Posterior cingulate gyrus (tissue), 11 donors: Measurements from ENCODE around the gene RAPGEF1.
"Not testable (repeated sequence)": the region's sequence is repeated elsewhere in the genome, so short reads cannot be mapped to it uniquely, and the experiment has no call there.

Experiments used
- DNase-seq, 10 donors: peaks; one replicate each; pipeline versions ENCODE4 v3.0.0 to v3.0.0-alpha.2; 2020 to 2021; ENCODE audit warnings: mixed read lengths in 3 of 10
- intact Hi-C: fragments of 100-400 bp; cut with DNase I; formaldehyde crosslinking; loops from one replicate; pipeline ENCODE4 v1.15.1; 2023

RAPGEF1 gene

DNA sequence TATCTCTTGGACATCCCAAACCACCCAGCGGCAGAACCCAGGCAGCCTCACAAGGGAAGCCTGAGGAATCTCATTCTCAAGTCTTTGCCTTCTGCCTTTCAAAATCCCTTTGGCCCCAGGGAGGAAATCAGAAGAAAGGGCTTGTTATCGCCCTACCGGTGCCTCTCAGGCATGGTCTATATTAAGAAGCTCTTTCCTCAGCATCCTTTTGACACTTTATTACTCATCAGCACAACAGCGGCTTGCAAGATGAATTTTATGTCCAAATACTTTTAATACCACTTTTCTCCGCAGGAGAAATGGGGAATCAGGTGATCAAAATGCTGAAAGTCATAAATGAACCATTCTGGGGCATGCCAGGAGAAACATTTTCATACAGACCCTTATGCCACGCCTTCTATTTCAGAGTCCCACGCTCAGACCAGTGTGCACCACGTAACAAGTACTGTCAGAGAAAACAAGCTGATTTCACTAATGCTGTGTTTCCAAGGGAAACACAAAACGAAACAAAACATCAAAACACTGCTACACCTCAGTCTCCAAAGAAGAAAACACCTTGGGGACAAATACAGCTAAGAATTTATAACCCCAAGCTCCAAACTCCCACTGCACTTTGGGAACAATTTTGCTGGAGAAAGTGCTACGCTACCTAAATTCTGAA lies 30.0 kb downstream of the RAPGEF1 start:
- DNase-seq = no peak
- intact Hi-C loops = no loop called here

DNA sequence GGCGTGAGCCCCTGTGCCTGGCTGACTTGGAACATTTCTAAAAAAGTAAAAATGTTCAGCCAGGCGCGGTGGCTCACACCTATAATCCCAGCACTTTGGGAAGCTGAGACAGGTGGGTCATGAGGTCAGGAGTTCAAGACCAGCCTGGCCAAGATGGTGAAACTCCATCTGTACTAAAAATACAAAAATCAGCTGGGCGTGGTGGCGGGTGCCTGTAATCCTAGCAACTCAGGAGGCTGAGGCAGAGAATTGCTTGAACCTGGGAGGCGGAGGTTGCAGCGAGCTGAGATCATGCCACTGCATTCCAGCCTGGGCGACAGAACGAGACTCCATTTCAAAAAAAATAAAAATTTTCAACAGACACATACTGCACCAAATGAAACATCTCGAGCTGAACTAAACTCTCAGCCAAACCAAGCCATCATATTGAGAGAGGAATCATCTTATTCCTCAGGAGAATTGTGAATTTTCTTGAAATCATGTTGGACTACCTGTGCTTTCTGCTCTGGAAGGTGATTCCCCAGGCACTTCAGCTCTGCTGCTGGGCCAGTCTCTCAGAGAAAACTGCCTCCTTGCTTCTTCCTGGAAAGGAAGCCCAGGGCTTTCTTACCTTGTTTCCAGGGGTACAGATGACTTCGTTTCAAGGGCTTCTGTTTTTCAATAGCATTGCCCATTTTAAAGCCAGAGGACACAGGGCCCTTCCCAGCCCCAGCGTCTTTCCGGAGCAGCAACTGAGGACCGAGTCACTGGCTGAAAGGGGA lies 30.7 kb downstream of the RAPGEF1 start:
- DNase-seq, intact Hi-C loops: not testable (repeated sequence)

DNA sequence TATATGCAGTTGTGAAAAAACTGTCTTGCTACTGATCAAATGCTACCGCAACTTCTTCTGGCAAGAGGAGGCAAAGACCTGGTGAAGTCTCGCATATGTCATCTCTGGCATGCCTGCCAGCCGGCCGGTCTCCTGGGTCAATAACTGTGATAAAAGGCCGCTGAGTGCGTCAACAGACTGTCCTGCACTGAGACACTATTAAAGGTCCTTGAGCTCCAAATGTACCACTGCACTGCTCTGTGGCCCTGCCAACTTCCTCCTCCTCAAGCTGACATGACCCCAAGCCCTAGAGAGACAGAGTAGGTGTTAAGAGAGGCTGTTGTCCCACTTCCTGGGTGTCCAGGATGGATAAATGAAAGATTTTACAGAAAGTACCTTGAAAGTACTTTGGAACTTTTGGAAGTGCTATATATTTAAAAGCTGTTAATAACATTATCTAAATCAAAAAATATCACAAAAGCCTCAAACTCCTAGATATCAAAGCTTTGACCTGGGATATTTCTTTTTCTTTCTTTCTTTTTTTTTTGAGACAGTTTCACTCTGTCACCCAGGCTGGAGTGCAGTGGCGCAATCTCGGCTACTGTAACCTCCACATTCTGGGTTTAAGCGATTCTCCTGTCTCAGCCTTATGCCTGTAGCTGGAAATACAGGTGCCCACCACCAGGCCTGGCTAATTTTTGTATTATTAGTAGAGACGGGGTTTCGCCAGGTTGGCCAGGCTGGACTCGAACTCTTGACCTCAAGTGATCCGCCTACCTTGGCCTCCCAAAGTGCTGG lies 31.5 kb downstream of the RAPGEF1 start:
- intact Hi-C loops = no loop called here
- no peak for DNase-seq

DNA sequence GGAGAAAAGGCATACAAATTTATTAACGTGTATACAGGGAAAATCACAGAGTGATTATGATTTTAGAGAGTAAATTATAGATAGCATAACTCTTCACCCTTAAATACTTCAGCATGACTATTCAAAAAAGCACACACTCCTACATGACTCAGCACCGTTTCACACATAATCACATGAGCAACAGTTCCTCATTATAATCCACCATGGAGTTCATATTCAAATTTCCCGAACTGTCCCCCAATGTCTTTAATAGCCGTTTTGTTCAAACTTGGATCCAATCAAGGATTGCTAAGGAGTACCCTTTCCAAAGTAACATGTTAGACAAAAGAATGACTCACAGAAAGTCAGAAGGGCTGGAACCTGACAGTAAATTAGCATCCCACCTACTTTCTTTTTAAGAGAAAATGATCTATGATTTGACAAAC lies 32.1 kb downstream of the RAPGEF1 start:
- DNase-seq = no peak
- intact Hi-C loops = no loop called here

DNA sequence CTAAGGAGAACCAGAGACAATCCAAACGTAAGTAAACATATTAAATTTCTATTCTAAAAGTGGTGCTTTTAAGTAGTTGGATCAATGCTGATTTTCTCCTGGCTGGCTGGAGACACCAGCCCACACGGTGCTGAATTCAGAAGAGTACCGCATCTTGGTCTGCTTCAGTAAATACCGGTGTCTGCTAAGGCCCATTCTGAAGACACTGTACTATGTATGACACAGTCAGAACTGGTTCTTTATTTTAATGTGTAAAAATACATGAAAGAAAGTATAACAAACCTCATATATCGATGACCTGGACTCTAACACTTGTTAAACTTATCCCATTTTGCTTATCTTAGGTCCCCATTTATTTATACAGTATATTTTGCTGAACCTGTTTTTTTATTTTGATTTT lies 32.8 kb downstream of the RAPGEF1 start:
- intact Hi-C loops = no loop called here
- no peak for DNase-seq

DNA sequence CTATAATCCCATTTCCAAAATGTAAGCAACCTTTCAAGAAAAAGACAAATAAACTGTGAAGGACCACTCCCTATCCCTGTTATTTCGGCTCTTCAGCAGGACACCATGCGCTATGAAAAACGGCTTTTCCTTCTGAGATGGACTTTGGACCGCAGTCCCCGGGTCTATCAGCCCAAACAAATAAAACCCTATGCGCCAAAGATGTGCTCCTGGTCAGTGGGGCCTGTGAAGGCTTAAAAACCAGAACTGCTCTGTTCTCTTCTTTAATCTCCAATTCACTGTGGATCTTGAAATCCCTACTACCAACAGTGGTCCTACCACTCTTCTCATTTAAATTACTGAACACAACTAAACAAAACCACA lies 33.3 kb downstream of the RAPGEF1 start:
- intact Hi-C loops = no loop called here
- no peak for DNase-seq

DNA sequence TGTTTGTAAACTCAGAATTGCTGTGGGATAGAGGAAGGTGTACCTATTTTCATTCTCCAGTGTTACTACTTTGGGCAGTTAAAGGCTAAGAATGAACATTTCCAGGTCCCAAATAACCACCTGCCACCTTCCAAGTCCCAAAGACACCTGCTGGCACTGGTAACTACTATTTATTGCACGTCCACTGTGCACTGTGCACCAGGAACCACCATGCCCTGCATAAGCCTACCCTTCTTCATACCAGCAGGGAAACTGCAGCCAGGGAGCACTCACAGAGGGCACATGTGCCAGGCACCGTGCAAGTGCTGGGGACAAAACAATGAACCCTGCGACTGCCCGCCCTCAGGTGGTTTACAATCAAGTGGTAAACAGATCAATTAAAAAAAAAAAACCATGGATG lies 34.9 kb downstream of the RAPGEF1 start:
- intact Hi-C loops = no loop called here
- no peak for DNase-seq

DNA sequence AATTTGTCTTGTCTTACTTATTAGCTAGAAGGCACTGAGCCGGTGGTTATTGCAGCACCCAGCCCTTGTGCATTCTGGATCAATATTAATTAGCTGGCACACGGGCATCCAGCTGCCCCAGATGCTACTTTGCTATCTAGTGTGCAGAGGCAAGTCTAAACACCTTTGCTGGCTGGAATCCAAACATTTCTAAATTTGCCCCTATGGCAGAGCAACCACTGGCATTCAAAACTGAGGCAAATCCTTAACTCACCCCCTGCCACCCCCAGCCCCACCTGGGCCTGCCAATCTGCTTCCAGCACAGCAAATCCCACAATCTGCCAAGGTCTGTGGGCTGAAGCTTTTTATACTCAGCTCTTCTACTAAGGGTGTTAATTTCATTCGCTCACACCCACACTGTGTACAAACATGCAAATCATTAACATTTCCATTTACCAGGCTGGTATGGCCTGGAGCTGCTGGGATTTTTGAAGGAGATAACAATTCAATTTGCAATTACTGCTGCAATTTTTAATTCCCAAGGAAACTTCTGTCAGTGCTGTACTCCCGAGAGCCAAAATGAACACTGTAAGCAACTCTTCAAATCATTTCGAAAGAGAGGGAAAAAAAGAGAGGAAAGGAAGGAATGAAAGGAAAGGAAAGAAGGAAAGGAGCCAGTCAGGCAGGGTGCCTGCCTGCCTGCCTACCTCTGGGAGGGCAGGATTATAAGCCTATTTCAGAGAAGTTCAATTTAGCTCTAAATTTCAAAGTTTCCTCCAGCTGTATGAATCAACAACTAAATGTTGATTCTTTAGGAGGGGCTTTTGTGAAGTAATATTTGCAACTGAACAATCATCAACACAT lies 35.5 kb downstream of the RAPGEF1 start:
- intact Hi-C loops = no loop called here
- DNase-seq = no peak

DNA sequence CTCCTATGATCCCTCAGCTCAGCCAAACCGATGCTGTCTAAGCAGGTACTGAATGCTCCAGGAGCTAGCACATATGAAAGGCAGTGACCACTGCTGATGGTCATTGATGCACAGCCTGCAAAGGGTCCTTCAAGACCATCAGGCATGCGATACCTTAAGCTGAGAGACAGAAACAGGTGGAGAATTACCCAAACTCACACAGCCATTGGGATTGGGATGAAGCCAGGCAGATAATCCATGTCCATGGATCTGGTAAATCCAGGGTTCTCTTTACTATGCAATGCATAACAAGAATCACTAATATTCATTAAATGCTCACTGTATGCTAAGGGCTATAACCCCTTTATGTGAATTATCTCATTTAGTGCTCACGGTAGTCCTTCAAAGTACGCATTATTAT lies 36.2 kb downstream of the RAPGEF1 start:
- DNase-seq = no peak

DNA sequence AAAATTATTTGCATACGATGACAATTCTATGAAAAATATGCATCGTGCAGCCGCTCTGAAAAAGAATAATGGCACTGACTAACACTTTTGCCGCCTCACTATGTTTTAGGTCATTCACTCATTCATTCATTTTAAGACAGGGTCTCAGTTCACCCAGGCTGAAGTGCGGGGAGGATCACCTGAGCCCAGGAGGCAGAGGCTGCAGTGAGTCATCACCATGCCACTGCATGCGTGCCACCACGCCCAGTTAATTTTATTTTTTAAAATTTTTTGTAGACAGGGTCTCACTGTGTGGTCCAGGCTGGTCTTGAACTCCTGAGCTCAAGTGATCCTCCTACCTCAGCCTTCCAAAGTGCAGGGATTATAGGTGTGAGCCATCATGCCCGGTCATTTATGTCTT lies 37.0 kb downstream of the RAPGEF1 start:
- intact Hi-C loops = no loop called here
- DNase-seq = no peak

More for the DNA sequence above, 36.2 kb downstream of the RAPGEF1 start:
- intact Hi-C loops = no loop called here

DNA sequence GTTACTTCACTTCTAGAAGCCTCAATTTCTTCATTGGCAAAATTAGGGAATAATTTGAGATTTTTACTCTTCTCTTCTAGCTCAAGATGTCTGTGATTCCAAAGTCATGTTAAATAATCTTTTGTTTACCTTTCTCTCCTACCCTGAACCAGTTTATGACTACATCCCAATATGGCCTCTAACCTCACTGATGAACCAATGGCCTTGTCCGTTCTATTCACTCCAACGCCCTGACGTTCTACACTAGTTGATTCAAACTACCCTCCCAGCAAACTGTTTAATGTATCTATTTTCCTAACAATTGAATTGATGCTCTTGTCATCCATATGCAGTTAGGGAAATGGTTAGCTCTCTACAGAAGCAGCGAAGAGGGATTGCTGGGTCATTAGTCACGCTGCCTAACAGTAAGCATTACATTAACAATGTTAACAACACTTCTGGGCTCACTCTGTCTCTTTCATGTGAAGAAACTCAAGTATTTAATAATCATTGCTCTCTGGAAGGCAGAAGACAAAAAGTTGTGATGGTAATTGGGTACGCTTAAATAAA lies 38.0 kb downstream of the RAPGEF1 start:
- DNase-seq = no peak
- intact Hi-C loops = no loop called here

DNA sequence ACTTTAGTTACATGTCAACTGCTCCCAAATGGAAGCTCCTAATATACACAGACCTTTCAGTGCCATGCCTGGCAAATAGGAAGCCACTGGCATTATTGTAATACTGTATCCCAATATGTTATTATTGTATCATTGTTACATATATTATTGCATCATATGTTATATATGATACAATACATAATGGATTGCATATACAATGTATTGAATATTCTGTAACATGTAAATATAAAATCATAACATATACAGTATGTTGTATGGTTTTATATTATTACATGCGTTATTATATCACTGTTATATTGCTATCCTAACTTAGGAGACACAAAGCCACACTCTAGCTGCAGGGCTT lies 38.5 kb downstream of the RAPGEF1 start:
- DNase-seq = no peak
- intact Hi-C loops = no loop called here

DNA sequence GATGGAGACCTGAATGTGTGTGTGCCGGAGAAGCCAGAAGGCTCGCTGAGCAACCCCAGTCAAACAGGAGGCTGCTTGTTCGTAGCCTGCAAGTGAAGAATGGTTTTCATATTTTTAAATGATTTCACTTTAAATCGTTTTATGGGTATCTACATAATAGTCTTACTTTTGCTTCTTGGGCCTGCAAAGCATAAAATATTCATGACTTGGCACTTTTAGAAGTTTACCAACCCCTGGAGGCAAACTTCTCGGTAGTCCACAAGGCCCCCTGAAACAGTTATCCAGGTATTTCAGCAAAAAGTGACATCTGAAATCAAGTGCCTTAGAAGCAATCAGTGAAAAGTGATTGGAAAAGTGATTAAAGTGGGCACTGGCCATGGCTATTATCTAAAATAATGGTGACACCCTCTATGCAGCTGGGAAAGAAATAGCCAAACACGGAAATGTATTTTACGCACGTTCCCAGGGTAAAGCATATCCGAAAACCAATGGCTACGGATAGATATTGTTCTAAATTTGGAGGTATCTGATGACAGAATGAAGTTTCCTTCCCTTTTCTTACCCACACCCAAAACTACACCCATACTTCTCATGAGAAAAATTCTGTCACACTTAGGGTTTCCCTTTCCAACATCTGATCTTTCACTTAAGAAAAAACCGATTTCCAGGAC lies 39.0 kb downstream of the RAPGEF1 start:
- intact Hi-C loops = no loop called here
- no peak for DNase-seq

DNA sequence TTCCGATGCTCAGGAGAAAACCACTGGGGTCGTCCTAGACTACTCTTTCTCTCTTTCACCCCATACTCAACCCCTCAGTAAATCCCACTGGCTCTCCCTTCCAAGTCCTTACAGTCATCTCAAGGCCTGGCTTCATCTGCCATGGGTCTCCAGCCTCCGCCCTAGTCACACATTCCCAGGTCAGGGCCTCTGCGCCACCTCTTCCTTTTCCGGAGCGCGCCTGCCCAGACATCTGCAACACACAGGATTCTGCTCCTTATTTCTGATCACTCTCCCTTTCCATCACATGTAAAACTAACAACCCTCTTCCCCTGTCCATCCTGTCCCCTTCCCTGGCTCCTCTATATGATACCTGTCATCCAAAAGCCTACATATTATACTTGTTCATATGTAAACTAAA lies 39.8 kb downstream of the RAPGEF1 start:
- intact Hi-C loops = no loop called here

DNA sequence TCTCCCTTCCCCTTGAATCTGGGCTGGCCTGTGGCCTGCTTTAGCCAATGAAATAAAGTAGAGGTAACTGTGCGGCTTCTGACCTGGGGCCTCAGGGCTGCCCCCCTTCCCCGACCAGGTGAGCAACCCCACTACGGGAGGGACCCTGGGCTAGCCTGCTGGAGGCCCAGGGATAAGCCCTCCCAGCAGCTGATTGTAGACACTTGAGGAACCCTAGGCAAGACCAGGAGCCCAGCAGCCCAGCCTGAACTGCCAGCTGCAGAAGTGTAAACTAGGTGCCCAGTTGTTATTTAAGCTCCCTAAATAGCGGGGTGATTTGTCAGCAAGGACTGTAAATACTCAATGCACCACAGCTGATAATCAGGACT lies 41.3 kb downstream of the RAPGEF1 start:
- intact Hi-C loops = no loop called here
- no peak for DNase-seq

More for the DNA sequence above, 39.8 kb downstream of the RAPGEF1 start:
- DNase-seq = no peak

DNA sequence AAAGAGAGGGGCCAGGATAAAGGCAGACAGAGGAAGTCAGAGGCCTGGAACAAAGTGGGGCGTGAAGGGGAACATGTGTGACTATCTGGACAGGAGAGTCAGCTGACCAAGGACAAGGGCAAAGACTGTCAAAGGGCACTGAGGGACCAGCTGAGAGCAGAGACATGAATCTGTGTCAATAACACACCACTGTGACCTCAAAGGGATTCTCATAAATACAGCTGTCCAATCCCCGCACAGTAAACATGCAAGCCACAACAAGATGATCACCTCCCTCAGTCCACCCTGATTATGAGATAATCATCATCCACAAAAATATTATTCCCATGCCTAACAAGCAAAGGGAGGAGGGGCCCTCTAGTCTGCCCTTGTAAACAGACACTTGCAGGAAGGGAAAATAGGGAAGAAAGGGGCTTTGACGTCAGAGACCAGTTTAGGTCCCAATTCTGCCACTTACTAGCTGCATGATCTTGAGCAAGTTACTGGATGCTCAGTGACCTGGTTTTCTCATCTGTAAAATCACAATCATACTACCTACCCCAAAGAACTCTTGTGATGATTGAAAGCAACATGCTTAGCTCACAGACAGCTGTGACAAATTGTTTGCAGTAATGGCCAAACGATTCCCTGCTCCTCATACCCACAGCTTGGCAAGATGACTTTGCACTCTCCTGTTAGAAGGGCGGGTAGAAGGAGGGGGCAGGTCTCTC lies 41.8 kb downstream of the RAPGEF1 start:
- intact Hi-C loops = no loop called here
- no peak for DNase-seq

DNA sequence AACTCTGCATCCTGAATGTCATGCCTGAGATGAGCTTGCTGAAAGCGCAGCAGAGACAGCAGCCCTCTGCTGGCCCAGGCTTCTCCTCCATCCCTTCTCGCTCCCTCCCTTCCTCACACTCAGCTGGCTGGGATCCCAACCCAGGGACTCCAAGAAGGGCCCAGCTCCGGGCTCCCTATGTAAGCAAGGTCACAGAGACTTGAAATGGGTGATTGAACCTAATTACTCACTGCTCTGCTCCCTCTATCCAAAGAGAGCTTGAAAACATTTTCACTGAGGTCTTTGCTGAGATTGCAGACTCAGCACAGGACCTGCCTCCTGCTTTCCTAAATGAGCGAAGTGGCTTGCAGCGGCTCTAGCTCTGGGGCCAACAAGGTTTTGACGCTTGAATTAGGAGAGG lies 42.8 kb downstream of the RAPGEF1 start:
- DNase-seq = peak in 5 of 10 donors; percentile 46 to 87 (median 50)
- intact Hi-C loops = no loop called here

DNA sequence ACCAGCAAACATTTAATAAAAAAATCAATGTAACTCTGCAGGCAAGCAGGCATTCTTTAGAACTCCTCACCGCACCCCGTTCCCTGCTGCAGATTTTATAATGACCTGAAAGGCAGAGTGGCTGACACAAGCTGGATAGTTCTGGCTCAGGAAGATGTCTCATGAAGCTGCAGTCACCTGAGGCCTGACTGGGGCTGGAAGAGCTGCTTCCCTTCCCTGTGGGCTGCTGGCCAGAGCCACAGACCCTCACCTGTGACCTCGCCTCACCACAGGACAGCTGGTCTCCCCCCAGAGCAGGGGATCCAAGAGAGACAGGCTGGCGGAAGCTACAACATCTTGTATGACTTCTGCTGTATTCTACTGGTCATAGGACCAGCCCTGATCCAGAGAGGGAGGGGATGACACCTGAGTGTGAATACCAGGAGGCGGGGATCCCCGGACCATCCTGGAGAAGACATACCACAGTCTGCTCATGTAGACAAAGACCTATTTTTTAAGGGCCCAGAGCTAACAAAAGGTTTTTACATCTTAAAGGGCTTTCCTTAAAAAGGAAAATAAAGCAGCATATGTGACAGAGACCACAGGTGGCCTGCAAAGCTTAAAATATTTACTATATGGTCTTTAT lies 43.9 kb downstream of the RAPGEF1 start:
- DNase-seq = no peak
- intact Hi-C loops = no loop called here

DNA sequence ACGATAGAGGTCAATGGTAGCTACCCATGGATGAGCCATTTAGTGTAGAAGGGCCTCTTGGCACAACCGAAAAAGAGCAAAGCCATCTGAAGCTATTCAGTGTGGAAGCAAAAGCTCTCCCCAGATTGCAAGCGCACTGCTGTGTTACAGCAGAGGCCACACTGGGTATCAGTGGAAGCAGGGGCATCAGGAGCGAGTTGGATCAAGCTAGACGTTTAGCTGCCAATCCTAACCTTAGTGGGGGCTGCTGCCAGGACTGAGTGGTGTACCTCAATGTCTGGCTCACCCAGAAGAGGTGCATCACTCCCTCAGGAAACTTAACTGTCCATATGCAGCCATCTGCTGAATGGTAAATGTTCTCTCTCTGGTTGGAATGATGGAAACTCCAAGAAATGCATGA lies 44.5 kb downstream of the RAPGEF1 start:
- no peak for DNase-seq
- intact Hi-C loops = no loop called here
